ENCODE data around the gene GLIPR2. TPM values are rescaled to one million over a fixed set of nuclear protein-coding genes. Genes with fewer than 3 reads are reported as not detected.

The GLIPR2 gene, protein sequence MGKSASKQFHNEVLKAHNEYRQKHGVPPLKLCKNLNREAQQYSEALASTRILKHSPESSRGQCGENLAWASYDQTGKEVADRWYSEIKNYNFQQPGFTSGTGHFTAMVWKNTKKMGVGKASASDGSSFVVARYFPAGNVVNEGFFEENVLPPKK
- 20.1 TPM for total RNA-seq

GRCh38 chr9:36136272-36136893, at the start of gene GLIPR2:
TSS of gene GLIPR2 (plus strand) at chr9:36136733. CDS start at chr9:36136779, 46 bp downstream.

DNA sequence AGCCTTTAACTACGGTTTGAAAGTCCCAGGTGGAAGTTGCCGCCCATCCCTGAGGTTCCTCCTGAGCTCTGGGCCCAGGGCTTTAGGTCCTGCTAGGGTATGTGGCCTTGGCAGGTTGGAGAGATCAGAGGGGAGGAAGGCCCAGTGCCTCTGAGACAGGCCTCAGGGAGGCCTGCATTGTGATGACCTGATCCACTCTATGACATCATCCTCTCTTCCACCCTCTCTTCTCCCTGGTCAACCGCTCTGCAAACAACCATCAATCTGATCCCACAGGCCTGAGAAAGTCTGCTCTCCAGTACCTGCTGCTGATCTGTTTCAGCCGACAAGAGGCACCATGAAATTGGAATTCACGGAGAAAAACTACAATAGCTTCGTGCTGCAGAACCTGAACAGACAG, 32.6 kb downstream of the GLIPR2 start, which contains the start of gene CCIN:
TSS of gene CCIN (plus strand) at position 223 of the 400 bp plus-strand sequence. CDS start at position 338, 115 bp downstream.

DNA sequence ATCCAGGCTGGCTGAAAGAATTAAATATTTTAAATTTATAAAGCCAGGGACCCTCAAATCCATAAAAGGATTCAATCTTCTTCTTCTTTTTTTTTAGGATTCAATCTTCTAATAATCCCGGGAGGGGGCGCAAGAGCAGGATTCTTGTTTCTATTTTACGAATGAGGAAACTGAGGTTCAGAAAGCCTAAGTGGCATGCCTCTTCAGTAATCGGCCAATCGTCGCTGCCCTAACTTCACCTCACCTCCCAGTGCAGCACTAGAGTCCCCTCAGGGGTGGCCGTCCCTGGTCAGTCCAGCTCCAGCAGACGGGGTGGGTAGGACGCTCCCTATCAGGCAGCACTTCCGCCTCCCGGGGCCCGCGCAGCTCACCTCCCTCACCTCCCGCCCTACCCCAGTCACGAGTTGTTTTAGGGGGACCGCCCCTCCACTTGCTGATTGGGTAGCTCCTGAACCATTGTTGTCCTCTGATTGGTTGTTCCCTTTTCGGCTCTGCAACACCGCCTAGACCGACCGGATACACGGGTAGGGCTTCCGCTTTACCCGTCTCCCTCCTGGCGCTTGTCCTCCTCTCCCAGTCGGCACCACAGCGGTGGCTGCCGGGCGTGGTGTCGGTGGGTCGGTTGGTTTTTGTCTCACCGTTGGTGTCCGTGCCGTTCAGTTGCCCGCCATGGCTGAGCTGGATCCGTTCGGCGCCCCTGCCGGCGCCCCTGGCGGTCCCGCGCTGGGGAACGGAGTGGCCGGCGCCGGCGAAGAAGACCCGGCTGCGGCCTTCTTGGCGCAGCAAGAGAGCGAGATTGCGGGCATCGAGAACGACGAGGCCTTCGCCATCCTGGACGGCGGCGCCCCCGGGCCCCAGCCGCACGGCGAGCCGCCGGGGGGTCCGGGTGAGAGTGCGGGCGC, 54.1 kb downstream of the GLIPR2 start, which contains the start of gene CLTA:
TSS of gene CLTA (plus strand) at position 534 of the 902 bp plus-strand sequence. CDS start at position 670, 136 bp downstream.

Other genes starting within 250 kb of the GLIPR2 start
- gene HRCT1, start 230.5 kb upstream of the GLIPR2 start, total RNA-seq: not detected
- 1.8 TPM for gene SPAAR, start 227.2 kb upstream of the GLIPR2 start, total RNA-seq
- gene OR2S2, start 178.6 kb upstream of the GLIPR2 start, total RNA-seq: not detected
- gene RECK, start 99.8 kb upstream of the GLIPR2 start, total RNA-seq: 17.9 TPM
- gene CCIN, start 32.7 kb downstream of the GLIPR2 start, total RNA-seq: 0.64 TPM
- 162 TPM for gene CLTA, start 54.2 kb downstream of the GLIPR2 start, total RNA-seq
- gene GNE, start 121.7 kb downstream of the GLIPR2 start, total RNA-seq: 22.2 TPM

Measured in metanephros (tissue), 1 donor.